K562 (cell line): ENCODE data around the gene DLGAP1. TPM values are rescaled to one million over a fixed set of nuclear protein-coding genes. Genes with fewer than 3 reads are reported as not detected.

Experiments used
- ATAC-seq: fragments of 200-7000 bp; cut with Tn5 transposase; 3 replicates; pipeline ENCODE4 v1.9.1; 2020; ENCODE audit warnings: moderate library complexity
- BruUV-seq: library from RNA; stranded (reverse); fragments of 400-500 nt; replicated peaks from 2 replicates; lab custom pipeline; 2021; lab: Mats Ljungman, UMichigan
- CTCF ChIA-PET: fragments of 300-600 bp; formaldehyde crosslinking; extraction: SDS; loops from one replicate; lab custom pipeline; 2021; ENCODE audit warnings: low intra/inter-chr PET ratio; lab: Yijun Ruan, JAX
- POLR2A ChIA-PET: fragments of 300-600, 350-650 bp; sonication (Branson Sonifier 250); formaldehyde crosslinking; extraction: SDS; loops from one replicate; lab custom pipeline; 2021; ENCODE audit warnings: antibody characterized with exemption, inconsistent platforms; lab: Yijun Ruan, JAX
- DNase-seq, 4 experiments: peaks; one replicate each; pipeline versions ENCODE4 v3.0.0 to v3.0.0-alpha.2; 2011 to 2018; ENCODE audit warnings: low spot score in 3 of 4, mixed read lengths in 3 of 4; ENCODE audit errors: extremely low read depth in 1 of 4
- FAIRE-seq: peaks from 2 replicates; lab custom pipeline; 2011; peaks lifted over from hg19 to GRCh38; lab: Jason Lieb, UNC
- H2AFZ ChIP-seq: 2 replicates; pipeline ENCODE4 v1.6.0; 2011; ENCODE audit warnings: low read depth, low read length, control low read depth, inconsistent platforms
- H3K27ac ChIP-seq: fragments of 200-600 bp; 3 replicates; pipeline ENCODE4 v1.8.0; 2011; ENCODE audit warnings: low read depth, mild to moderate bottlenecking, control low read depth, inconsistent platforms, low read length, moderate library complexity, mixed read lengths; ENCODE audit errors: extremely low read depth
- H3K27me3 ChIP-seq, 2 experiments: fragments of 300-600 bp in 1 of 2; 2 replicates in 1 of 2; 3 replicates in 1 of 2; pipeline versions ENCODE4 v1.6.0 to v1.8.0; 2011; ENCODE audit warnings: inconsistent platforms in 2 of 2, low read length in 2 of 2, mild to moderate bottlenecking in 1 of 2, mixed read lengths in 1 of 2, moderate library complexity in 1 of 2; ENCODE audit not compliant: control insufficient read depth in 2 of 2, insufficient read depth in 2 of 2
- H3K36me3 ChIP-seq: fragments of 300-600 bp; 3 replicates; pipeline ENCODE4 v1.8.0; 2011; ENCODE audit warnings: mild to moderate bottlenecking, low read length, inconsistent platforms; ENCODE audit not compliant: control insufficient read depth, insufficient read depth
- H3K4me1 ChIP-seq, 2 experiments: fragments of 200-600 bp in 1 of 2; replicated peaks in 1 of 2; 2 replicates in 1 of 2; 3 replicates in 1 of 2; pipeline versions ENCODE4 v1.5.1 to v1.8.0; 2011; ENCODE audit warnings: inconsistent platforms in 2 of 2, low read length in 2 of 2, mild to moderate bottlenecking in 1 of 2, mixed read lengths in 1 of 2, moderate library complexity in 1 of 2; ENCODE audit not compliant: control insufficient read depth in 2 of 2, insufficient read depth in 2 of 2
- H3K4me2 ChIP-seq: 2 replicates; pipeline ENCODE4 v1.6.1; 2011; ENCODE audit warnings: low read length, control low read depth, inconsistent platforms, mixed read lengths; ENCODE audit not compliant: insufficient read depth
- H3K4me3 ChIP-seq: fragments of 200-600 bp; sonication (generic), shearing (Covaris generic); 2 replicates; pipeline ENCODE4 v1.5.1; 2016; ENCODE audit warnings: control low read depth, inconsistent platforms
- H3K79me2 ChIP-seq: fragments of 200-600 bp; 3 replicates; pipeline ENCODE4 v1.8.0; 2011; ENCODE audit warnings: low read length, inconsistent platforms; ENCODE audit not compliant: control insufficient read depth, insufficient read depth
- H3K9ac ChIP-seq, 2 experiments: 2 replicates each; pipeline versions ENCODE4 v1.6.0 to v1.6.1; 2011; ENCODE audit warnings: low read depth in 2 of 2, low read length in 2 of 2, control low read depth in 1 of 2, inconsistent platforms in 1 of 2, mild to moderate bottlenecking in 1 of 2, mixed read lengths in 1 of 2; ENCODE audit not compliant: insufficient read depth in 1 of 2
- H3K9me1 ChIP-seq: one replicate; pipeline ENCODE4 v1.6.0; 2011; ENCODE audit warnings: inconsistent platforms, mild to moderate bottlenecking, low read length, moderate library complexity; ENCODE audit not compliant: control insufficient read depth, insufficient read depth
- H3K9me3 ChIP-seq: replicated peaks from 2 replicates; pipeline ENCODE4 v1.5.1; 2011; ENCODE audit warnings: low read depth, low read length, inconsistent platforms; ENCODE audit not compliant: control insufficient read depth, insufficient read depth
- H4K20me1 ChIP-seq: replicated peaks from 2 replicates; pipeline ENCODE4 v1.6.1; 2011; ENCODE audit warnings: low read length, inconsistent platforms, mixed read lengths; ENCODE audit not compliant: control insufficient read depth, insufficient read depth
- EHMT2 ChIP-seq: fragments of 450-650 bp; IDR thresholded peaks from 2 replicates; pipeline ENCODE4 v1.6.1; 2018; ENCODE audit warnings: antibody characterized with exemption
- HMG20B ChIP-seq: fragments of 250-450 bp; sonication (Bioruptor Pico); IDR thresholded peaks from 2 replicates; pipeline ENCODE4 v1.5.0; 2021; ENCODE audit warnings: mild to moderate bottlenecking
- ILF3 ChIP-seq: fragments of 450-650 bp; IDR thresholded peaks from 2 replicates; pipeline ENCODE4 v1.6.1; 2018; ENCODE audit warnings: antibody characterized with exemption, mild to moderate bottlenecking, moderate library complexity, borderline replicate concordance
- SIRT6 ChIP-seq: IDR thresholded peaks from one replicate; pipeline ENCODE4 v1.6.1; 2012; ENCODE audit warnings: low read depth, mild to moderate bottlenecking, control low read depth, inconsistent platforms, low read length, moderate library complexity
- SMARCA5 ChIP-seq: fragments of 450-650 bp; IDR thresholded peaks from 2 replicates; pipeline ENCODE4 v1.6.1; 2016
- ZNF143 ChIP-seq: sonication (generic); formaldehyde crosslinking; IDR thresholded peaks from 2 replicates; pipeline ENCODE4 v1.9.0; 2022; ENCODE audit warnings: mild to moderate bottlenecking, missing genetic modification reagents
- ZNF175 ChIP-seq: fragments of 200-800 bp; sonication (Bioruptor generic); IDR thresholded peaks from 2 replicates; pipeline ENCODE4 v1.6.1; 2016; ENCODE audit warnings: low read depth, mild to moderate bottlenecking, missing genetic modification characterization, missing compliant biosample characterization
- WGBS: fragments of 100-300 bp; shearing (Covaris generic); methylation state at CpG from one replicate; pipeline ENCODE4 v1.1.6; 2016; ENCODE audit warnings: low coverage, mixed read lengths; ENCODE audit not compliant: insufficient coverage; ENCODE audit errors: missing lambda C conversion rate; 5-methylcytosine and 5-hydroxymethylcytosine counted together
- in situ Hi-C: fragments of 300-500 bp; cut with MboI; formaldehyde crosslinking; loops from 4 replicates; pipeline ENCODE4 v1.15.0; 2018; ENCODE audit warnings: inconsistent platforms, mixed read lengths
- intact Hi-C: fragments of 100-400 bp; cut with micrococcal nuclease; formaldehyde crosslinking; loops from 2 replicates; pipeline ENCODE4 v1.14.2; 2022
- polyA plus RNA-seq, 8 experiments: library from polyadenylated mRNA; depleted of rRNA in 4 of 8; stranded (reverse) in 5 of 8; unstranded in 3 of 8; fragments of >200 nt; fragmentation: Nextera tagmentation in 2 of 8; fragmentation: Illumina TruSeq in 1 of 8; extraction: Ambion mirVana in 2 of 8; extraction: Trizol in 1 of 8; gene quantifications; 2 replicates each; pipeline versions ENCODE4 v1.2.1 to v1.2.3, GENCODE V29; 2011 to 2014; ENCODE audit warnings: inconsistent platforms in 1 of 8, missing spikeins in 1 of 8
- total RNA-seq, 7 experiments: library from RNA; depleted of rRNA in 6 of 7; stranded (reverse); fragments of >200 nt in 6 of 7; fragmentation: Illumina TruSeq in 2 of 7; extraction: Trizol in 2 of 7; gene quantifications; 2 replicates each; pipeline versions ENCODE4 v1.2.1 to v1.2.3, GENCODE V29; 2011 to 2021; ENCODE audit warnings: low replicate concordance in 1 of 7
- TF ChIP-seq, protein P1 (sequence below): fragments of 450-650 bp; IDR thresholded peaks from 2 replicates; pipeline ENCODE4 v1.6.1; 2016; ENCODE audit warnings: antibody characterized with exemption
- TF ChIP-seq, protein P2 (sequence below): fragments of 450-650 bp; IDR thresholded peaks from 2 replicates; pipeline ENCODE4 v1.6.1; 2016; ENCODE audit warnings: low read depth
- TF ChIP-seq, protein P3 (sequence below): IDR thresholded peaks from 2 replicates; pipeline ENCODE4 v1.6.1; 2014; ENCODE audit warnings: antibody characterized with exemption

Gene DLGAP1
- total and polyA plus RNA-seq, 9 of the 15 experiments (the other 6 are each of a cell fraction or from before 2014, with no cell fraction given): 0.04 to 0.22 (median 0.08) TPM

DNA sequence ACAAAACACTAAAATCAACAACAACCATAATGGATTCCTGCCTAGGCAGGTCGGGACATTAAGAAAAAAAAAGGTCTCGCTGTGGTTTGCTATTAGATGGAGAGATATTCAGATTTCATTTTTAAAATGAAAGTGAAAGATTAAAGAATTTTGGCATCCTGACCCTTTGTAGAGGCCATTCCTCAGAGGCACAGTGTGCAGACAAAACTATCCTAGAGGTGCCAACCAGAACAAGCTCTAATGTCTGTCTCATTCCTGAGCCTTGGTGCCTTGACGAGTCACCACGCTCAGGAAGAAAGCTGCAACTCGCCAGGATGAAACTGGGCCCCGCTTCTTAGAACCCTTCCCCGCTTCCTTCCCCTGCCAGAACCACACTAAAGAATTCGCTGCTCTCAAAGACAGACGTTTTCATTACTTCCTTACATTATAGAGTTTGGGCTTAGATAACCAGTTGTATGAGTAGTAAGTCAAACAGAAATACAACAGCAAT is 849.1 kb downstream of the DLGAP1 start:
- FAIRE-seq (peak; percentile 23), DNase-seq (peak in 2 of 4 experiments; percentile 29 to 77), ATAC-seq (peak; percentile 10)
- H4K20me1 ChIP-seq: no peaks in the 10 kb centered on the region
- POLR2A ChIA-PET: interaction anchor here (0.7 to 7.9 kb wide), 23 partner anchors 9 to 336 kb away, joined by 3 to 80 read pairs (median 7); no protein-coding TSS in a partner anchor
- BruUV-seq: no TSS peak
- no peaks in the 10 kb centered on the region for H3K9me3 ChIP-seq
- H3K79me2 ChIP-seq: peaks cover 61% of the 10 kb centered on the region
- H3K9me1 ChIP-seq: no peaks in the 10 kb centered on the region
- H3K27ac ChIP-seq: peak overlapping the region; percentile 97
- H2AFZ ChIP-seq: peak overlapping the region; percentile 68
- intact Hi-C loops: no loop called here
- no peaks in the 10 kb centered on the region for H3K27me3 ChIP-seq
- 0% methylated on average over 9 of the region's 9 CpGs for WGBS
- CTCF ChIA-PET: interaction anchor here (0.8 to 1.0 kb wide), 2 partner anchors 18 to 61 kb away, joined by 3 read pairs; no protein-coding TSS in a partner anchor
- peak overlapping the region; percentile 55 for H3K4me3 ChIP-seq
- peaks cover 34 to 51% of the 10 kb centered on the region in 2 experiments for H3K4me1 ChIP-seq
- peak overlapping the region; percentile 88 to 98 for H3K9ac ChIP-seq
- in situ Hi-C loops: no loop called here
- peak overlapping the region; percentile 94 for H3K4me2 ChIP-seq
- peaks cover 23% of the 10 kb centered on the region; the same call in 2 of the 3 replicates for H3K36me3 ChIP-seq
- no peak for TF ChIP-seq EHMT2
- no peak for TF ChIP-seq SIRT6
- TF ChIP-seq, protein P1, sequence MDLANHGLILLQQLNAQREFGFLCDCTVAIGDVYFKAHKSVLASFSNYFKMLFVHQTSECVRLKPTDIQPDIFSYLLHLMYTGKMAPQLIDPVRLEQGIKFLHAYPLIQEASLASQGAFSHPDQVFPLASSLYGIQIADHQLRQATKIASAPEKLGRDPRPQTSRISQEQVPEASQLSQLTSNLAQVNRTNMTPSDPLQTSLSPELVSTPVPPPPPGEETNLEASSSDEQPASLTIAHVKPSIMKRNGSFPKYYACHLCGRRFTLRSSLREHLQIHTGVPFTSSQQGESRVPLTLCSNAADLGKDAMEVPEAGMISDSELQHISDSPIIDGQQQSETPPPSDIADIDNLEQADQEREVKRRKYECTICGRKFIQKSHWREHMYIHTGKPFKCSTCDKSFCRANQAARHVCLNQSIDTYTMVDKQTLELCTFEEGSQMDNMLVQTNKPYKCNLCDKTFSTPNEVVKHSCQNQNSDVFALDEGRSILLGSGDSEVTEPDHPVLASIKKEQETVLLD: no peak
- no peak for TF ChIP-seq HMG20B
- TF ChIP-seq ILF3: no peak
- TF ChIP-seq ZNF175 (CRISPR knock-in tag): no peak
- no peak for TF ChIP-seq ZNF143 (CRISPR knock-in tag)
- TF ChIP-seq, protein P2, sequence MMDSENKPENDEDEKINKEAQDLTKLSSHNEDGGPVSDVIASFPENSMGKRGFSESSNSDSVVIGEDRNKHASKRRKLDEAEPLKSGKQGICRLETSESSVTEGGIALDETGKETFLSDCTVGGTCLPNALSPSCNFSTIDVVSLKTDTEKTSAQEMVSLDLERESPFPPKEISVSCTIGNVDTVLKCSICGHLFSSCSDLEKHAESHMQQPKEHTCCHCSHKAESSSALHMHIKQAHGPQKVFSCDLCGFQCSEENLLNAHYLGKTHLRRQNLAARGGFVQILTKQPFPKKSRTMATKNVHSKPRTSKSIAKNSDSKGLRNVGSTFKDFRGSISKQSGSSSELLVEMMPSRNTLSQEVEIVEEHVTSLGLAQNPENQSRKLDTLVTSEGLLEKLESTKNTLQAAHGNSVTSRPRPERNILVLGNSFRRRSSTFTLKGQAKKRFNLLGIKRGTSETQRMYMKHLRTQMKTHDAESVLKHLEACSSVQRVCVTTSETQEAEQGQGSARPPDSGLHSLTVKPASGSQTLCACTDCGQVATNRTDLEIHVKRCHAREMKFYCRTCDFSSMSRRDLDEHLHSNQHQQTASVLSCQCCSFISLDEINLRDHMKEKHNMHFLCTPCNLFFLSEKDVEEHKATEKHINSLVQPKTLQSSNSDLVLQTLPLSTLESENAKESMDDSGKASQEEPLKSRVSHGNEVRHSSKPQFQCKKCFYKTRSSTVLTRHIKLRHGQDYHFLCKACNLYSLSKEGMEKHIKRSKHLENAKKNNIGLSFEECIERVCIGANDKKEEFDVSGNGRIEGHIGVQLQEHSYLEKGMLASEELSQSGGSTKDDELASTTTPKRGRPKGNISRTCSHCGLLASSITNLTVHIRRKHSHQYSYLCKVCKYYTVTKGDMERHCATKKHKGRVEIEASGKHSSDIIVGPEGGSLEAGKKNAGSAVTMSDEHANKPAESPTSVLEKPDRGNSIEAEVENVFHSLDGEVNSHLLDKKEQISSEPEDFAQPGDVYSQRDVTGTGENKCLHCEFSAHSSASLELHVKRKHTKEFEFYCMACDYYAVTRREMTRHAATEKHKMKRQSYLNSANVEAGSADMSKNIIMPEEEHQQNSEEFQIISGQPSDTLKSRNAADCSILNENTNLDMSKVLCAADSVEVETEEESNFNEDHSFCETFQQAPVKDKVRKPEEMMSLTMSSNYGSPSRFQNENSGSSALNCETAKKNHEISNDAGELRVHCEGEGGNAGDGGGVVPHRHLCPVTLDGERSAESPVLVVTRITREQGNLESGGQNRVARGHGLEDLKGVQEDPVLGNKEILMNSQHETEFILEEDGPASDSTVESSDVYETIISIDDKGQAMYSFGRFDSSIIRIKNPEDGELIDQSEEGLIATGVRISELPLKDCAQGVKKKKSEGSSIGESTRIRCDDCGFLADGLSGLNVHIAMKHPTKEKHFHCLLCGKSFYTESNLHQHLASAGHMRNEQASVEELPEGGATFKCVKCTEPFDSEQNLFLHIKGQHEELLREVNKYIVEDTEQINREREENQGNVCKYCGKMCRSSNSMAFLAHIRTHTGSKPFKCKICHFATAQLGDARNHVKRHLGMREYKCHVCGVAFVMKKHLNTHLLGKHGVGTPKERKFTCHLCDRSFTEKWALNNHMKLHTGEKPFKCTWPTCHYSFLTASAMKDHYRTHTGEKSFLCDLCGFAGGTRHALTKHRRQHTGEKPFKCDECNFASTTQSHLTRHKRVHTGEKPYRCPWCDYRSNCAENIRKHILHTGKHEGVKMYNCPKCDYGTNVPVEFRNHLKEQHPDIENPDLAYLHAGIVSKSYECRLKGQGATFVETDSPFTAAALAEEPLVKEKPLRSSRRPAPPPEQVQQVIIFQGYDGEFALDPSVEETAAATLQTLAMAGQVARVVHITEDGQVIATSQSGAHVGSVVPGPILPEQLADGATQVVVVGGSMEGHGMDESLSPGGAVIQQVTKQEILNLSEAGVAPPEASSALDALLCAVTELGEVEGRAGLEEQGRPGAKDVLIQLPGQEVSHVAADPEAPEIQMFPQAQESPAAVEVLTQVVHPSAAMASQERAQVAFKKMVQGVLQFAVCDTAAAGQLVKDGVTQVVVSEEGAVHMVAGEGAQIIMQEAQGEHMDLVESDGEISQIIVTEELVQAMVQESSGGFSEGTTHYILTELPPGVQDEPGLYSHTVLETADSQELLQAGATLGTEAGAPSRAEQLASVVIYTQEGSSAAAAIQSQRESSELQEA: no peak
- TF ChIP-seq, protein P3, sequence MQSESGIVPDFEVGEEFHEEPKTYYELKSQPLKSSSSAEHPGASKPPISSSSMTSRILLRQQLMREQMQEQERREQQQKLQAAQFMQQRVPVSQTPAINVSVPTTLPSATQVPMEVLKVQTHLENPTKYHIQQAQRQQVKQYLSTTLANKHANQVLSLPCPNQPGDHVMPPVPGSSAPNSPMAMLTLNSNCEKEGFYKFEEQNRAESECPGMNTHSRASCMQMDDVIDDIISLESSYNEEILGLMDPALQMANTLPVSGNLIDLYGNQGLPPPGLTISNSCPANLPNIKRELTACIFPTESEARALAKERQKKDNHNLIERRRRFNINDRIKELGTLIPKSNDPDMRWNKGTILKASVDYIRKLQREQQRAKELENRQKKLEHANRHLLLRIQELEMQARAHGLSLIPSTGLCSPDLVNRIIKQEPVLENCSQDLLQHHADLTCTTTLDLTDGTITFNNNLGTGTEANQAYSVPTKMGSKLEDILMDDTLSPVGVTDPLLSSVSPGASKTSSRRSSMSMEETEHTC: no peak
- TF ChIP-seq SMARCA5: no peak
